H1 (cell line): ENCODE results near the gene CD200R1L.

Experiments
- GABPA ChIP-seq: IDR thresholded peaks from 2 replicates; pipeline ENCODE4 v1.6.1; 2011; ENCODE audit warnings: mild to moderate bottlenecking, low read length, moderate library complexity, borderline replicate concordance; ENCODE audit not compliant: insufficient read depth
- TF ChIP-seq, protein P1 (sequence below), 3 experiments: IDR thresholded peaks; 1 replicate in 2 of 3; 2 replicates in 1 of 3; pipeline versions ENCODE4 v1.5.1 to v1.6.1; 2011; ENCODE audit warnings: low read length in 3 of 3, mild to moderate bottlenecking in 3 of 3, inconsistent platforms in 2 of 3, low read depth in 1 of 3, moderate library complexity in 1 of 3; ENCODE audit not compliant: insufficient read depth in 1 of 3; ENCODE audit errors: control extremely low read depth in 1 of 3

DNA sequence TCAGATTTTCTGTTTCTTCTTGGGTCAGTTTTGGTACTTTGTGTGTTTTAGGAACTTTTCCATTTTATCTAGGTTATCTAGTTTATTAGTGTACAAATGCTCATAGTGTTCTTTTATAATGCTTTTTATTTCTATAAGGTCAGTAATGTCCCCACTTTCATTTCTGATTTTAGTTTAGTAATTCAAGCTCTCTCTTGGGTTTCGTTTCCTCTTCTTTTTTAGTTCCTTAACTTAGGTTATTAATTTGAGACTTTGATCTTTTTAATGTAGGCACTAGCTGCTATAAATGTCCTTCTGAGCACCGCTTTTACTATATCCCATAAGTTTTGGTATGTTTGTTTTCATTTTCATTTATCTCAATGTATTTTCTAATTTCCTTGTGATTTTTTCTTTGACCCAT is 27.0 kb upstream of the CD200R1L start:
- TF ChIP-seq, protein P1, sequence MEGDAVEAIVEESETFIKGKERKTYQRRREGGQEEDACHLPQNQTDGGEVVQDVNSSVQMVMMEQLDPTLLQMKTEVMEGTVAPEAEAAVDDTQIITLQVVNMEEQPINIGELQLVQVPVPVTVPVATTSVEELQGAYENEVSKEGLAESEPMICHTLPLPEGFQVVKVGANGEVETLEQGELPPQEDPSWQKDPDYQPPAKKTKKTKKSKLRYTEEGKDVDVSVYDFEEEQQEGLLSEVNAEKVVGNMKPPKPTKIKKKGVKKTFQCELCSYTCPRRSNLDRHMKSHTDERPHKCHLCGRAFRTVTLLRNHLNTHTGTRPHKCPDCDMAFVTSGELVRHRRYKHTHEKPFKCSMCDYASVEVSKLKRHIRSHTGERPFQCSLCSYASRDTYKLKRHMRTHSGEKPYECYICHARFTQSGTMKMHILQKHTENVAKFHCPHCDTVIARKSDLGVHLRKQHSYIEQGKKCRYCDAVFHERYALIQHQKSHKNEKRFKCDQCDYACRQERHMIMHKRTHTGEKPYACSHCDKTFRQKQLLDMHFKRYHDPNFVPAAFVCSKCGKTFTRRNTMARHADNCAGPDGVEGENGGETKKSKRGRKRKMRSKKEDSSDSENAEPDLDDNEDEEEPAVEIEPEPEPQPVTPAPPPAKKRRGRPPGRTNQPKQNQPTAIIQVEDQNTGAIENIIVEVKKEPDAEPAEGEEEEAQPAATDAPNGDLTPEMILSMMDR (IDR thresholded peaks at IDR 0.05; ENCODE audit: control extremely low read depth in 1 of 3, insufficient read depth in 1 of 3, low read depth in 1 of 3, low read length in 3 of 3): no peak
- TF ChIP-seq GABPA: no peak
